Mononuclear cell (primary cell): ENCODE data around the gene DPF3. TPM values are rescaled to one million over a fixed set of nuclear protein-coding genes. Genes with fewer than 3 reads are reported as not detected.

Experiments
- H3K27me3 ChIP-seq: 2 replicates; pipeline ENCODE4 v1.6.0; 2011; ENCODE audit warnings: low read length, control low read depth; ENCODE audit not compliant: insufficient read depth
- H3K4me1 ChIP-seq: 2 replicates; pipeline ENCODE4 v1.5.1; 2011; ENCODE audit warnings: mild to moderate bottlenecking, low read length, control low read depth; ENCODE audit not compliant: insufficient read depth
- H3K4me3 ChIP-seq: 2 replicates; pipeline ENCODE4 v1.5.1; 2011; ENCODE audit warnings: mild to moderate bottlenecking, low read length, moderate library complexity
- H3K9me3 ChIP-seq: 2 replicates; pipeline ENCODE4 v1.5.1; 2011; ENCODE audit warnings: low read depth, mild to moderate bottlenecking, control low read depth, low read length
- total RNA-seq: library from RNA; depleted of rRNA; stranded (reverse); fragments of >200 nt; gene quantifications from one replicate; pipeline ENCODE4 v1.2.3, GENCODE V29; 2012

DPF3 gene
- total RNA-seq, 1 donor, result 1.3 TPM

DNA sequence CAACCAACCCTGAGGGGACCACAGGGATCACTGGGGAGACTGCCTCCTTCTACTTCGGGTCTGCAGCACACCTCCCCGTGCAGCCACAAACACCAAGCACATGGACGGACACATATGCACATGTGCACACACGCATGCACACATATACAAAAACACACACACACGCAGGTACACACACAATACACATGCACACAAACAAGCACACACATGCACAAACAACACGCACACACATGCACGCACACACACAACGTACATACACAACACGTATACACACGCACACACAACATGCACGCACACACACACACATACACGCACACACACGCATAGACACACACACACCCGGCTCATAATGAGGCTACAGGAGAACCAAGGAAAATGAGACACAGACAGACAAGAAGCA lies 203.6 kb downstream of the DPF3 start:
- Histone ChIP-seq H3K9me3 (no peaks in the 10 kb centered on the region), H3K4me3 (no peak overlapping the region), H3K27me3 (no peaks in the 10 kb centered on the region), H3K4me1 (no peaks in the 10 kb centered on the region)

DNA sequence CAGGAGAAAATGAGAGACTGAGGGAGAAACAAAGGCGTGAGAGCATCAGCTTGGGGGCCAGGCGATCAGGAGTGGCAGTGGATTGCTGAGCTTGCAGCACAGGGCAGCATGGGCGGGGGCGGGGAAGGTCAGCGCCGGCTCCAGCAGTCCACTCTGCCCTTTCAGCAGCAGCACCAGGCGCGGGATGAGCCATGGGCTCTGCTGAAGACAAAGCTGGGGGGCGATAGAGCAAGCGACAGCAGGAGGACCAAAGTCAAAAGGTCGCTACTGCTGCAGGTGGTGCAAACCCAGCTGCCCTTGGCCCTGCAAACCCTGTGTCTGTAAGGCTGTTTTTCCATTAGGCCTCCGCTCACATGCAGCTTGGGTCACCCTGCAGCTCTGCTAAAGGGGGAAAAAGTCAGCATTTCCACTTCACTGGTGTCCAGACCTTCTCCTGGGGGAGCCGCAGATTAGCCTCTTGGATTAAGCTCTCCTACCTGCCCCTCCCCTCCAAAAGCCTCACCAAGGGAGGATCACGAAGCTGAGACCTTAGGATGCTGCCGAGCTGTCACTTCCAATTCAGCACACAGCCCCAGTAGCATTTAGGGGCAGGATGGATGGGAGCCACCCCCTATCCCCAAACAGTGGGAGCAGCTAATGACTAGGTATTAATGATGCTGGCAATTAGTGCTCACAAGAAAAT lies 204.8 kb downstream of the DPF3 start:
- H3K4me1 ChIP-seq, result no peaks in the 10 kb centered on the region
- H3K9me3 ChIP-seq, result no peaks in the 10 kb centered on the region
- H3K27me3 ChIP-seq, result no peaks in the 10 kb centered on the region
- H3K4me3 ChIP-seq, result no peak overlapping the region

- no peaks in the 10 kb centered on the region for H3K4me1 ChIP-seq
- no peaks in the 10 kb centered on the region for H3K9me3 ChIP-seq
- H3K27me3 ChIP-seq, result no peaks in the 10 kb centered on the region
- H3K4me3 ChIP-seq, result no peak overlapping the region
These were observed 207.1 kb downstream of the DPF3 start for GRCh38 chr14:72686832-72687231.

- H3K27me3 ChIP-seq, result no peaks in the 10 kb centered on the region
- H3K9me3 ChIP-seq, result no peaks in the 10 kb centered on the region
- no peaks in the 10 kb centered on the region for H3K4me1 ChIP-seq
- H3K4me3 ChIP-seq, result no peak overlapping the region
These were observed 207.8 kb downstream of the DPF3 start for GRCh38 chr14:72686101-72686500.

DNA sequence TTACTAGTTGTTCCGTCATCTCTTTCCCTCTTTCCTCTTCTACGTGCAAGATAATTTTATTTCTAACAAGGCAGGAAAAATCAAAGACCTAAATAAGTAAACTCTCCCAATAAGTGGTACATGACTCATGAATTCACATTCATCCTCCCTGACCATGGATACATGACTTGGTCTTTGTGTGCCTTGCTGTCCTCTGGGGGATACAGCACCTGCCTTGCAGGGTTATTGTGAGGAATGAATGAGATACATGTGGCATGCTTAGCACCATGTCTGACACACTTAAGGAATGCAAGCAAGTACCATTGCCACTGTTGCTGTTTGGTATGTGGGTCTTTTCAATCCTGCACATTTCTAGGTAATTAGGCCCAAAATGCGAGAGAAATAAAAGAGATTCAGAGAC lies 208.4 kb downstream of the DPF3 start:
- Histone ChIP-seq H3K9me3 (no peaks in the 10 kb centered on the region), H3K4me1 (no peaks in the 10 kb centered on the region), H3K4me3 (no peak overlapping the region), H3K27me3 (no peaks in the 10 kb centered on the region)

GRCh38 chr14:72683787-72684186 lies 210.1 kb downstream of the DPF3 start:
- H3K4me1 ChIP-seq, result no peaks in the 10 kb centered on the region
- no peaks in the 10 kb centered on the region for H3K27me3 ChIP-seq
- no peaks in the 10 kb centered on the region for H3K9me3 ChIP-seq
- H3K4me3 ChIP-seq, result no peak overlapping the region

DNA sequence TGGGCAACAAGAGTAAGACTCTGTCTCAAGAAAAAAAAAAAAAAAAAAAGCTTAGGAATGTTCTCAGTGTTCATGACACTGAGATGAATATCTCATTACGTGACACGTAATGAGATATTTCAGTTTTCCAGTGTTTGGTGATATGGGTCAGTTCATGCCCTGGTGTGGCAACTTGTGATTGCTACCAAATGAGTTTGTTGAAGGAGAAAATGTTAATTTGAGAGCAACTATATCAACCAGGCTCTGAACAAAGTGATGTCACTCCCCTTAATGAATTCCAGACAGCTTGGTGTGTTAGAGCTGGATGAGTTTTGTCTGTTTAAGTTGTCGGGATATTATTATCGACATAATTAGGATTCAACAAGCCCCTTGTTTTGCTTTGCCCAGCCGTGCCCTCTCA lies 211.7 kb downstream of the DPF3 start:
- Histone ChIP-seq H3K27me3 (no peaks in the 10 kb centered on the region), H3K9me3 (no peaks in the 10 kb centered on the region), H3K4me1 (no peaks in the 10 kb centered on the region), H3K4me3 (no peak overlapping the region)

DNA sequence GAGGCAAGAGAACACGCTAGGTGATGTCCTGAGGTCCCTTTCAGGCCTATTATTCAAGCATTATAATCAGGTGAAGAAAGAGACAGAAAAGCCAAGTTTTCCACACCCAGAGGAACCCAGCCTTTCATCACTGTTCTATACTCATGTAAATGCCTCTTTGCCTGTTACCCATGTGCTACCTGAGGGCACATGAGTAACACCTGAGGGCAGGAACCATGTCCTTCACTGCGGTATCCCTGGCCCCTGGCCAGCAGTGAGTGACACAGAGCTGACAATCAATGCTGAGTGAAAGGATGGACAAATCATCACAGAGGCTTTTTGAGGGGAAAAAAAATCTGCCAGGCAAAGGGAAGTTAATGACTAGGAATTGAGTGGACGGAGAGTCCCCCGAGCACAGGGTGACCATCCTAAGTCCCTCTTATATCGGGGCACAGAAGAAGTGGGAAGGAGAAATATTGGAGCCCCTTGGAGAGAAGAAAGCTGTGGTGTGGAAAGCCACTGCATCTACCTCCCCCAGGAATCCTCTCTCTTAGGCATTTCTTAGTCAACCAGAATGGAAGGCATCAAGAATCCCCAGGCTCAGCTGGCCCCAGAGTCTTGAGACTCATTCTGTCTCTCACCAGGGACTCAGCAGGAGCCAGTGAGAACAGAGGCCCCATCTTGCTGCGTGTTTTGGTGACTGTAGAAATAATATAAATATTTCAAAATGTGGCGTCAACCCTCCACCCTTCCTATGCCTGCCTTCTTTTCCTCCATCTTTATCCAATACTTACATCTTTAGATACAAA lies 212.9 kb downstream of the DPF3 start:
- Histone ChIP-seq H3K4me1 (no peaks in the 10 kb centered on the region), H3K27me3 (no peaks in the 10 kb centered on the region), H3K4me3 (no peak overlapping the region), H3K9me3 (no peaks in the 10 kb centered on the region)

GRCh38 chr14:72679536-72680151 lies 214.3 kb downstream of the DPF3 start:
- Histone ChIP-seq H3K4me1 (peaks cover 8% of the 10 kb centered on the region), H3K4me3 (no peak overlapping the region), H3K9me3 (no peaks in the 10 kb centered on the region), H3K27me3 (no peaks in the 10 kb centered on the region)

GRCh38 chr14:72679141-72679535 lies 214.8 kb downstream of the DPF3 start:
- no peaks in the 10 kb centered on the region for H3K27me3 ChIP-seq

GRCh38 chr14:72678356-72678755 lies 215.5 kb downstream of the DPF3 start:
- H3K9me3 ChIP-seq, result no peaks in the 10 kb centered on the region
- peaks cover 9% of the 10 kb centered on the region for H3K4me1 ChIP-seq
- H3K27me3 ChIP-seq, result no peaks in the 10 kb centered on the region
- H3K4me3 ChIP-seq, result no peak overlapping the region

More at GRCh38 chr14:72679141-72679535, 214.8 kb downstream of the DPF3 start:
- Histone ChIP-seq H3K4me1 (peaks cover 9% of the 10 kb centered on the region), H3K4me3 (no peak overlapping the region), H3K9me3 (no peaks in the 10 kb centered on the region)

DNA sequence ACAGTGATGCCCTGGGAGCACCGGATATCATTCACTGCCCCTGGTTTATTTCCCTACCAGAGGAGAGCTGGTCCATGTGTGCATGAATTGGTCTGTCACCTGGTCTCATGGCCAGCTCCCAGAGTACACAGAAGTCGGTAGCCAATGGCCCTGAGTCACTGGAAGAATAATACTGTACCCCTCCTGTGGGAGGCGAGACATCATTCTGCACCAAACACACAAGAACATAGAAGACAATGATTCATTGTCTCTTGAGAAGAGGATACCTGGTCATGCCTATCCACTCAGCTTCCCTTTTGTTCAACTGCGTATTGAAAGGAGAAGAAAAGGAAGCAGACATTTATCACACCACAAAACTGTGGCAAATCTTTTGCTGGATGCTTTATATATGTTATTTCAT lies 216.2 kb downstream of the DPF3 start:
- no peaks in the 10 kb centered on the region for H3K9me3 ChIP-seq
- no peaks in the 10 kb centered on the region for H3K27me3 ChIP-seq
- peaks cover 9% of the 10 kb centered on the region for H3K4me1 ChIP-seq
- no peak overlapping the region for H3K4me3 ChIP-seq

GRCh38 chr14:72675126-72675525 lies 218.8 kb downstream of the DPF3 start:
- H3K9me3 ChIP-seq, result no peaks in the 10 kb centered on the region
- no peak overlapping the region for H3K4me3 ChIP-seq
- peaks cover 9% of the 10 kb centered on the region for H3K4me1 ChIP-seq
- no peaks in the 10 kb centered on the region for H3K27me3 ChIP-seq

- Histone ChIP-seq H3K27me3 (no peaks in the 10 kb centered on the region), H3K4me1 (peaks cover 9% of the 10 kb centered on the region), H3K9me3 (no peaks in the 10 kb centered on the region), H3K4me3 (no peak overlapping the region)
These were observed 220.7 kb downstream of the DPF3 start for GRCh38 chr14:72673179-72673578.

GRCh38 chr14:72666610-72667009 lies 227.3 kb downstream of the DPF3 start:
- H3K4me1 ChIP-seq, result no peaks in the 10 kb centered on the region
- H3K27me3 ChIP-seq, result no peaks in the 10 kb centered on the region
- no peak overlapping the region for H3K4me3 ChIP-seq
- H3K9me3 ChIP-seq, result no peaks in the 10 kb centered on the region
